Keratinocyte (primary cell): Measurements from ENCODE around the gene ERCC6L2. TPM values are rescaled to one million over a fixed set of nuclear protein-coding genes. Genes with fewer than 3 reads are reported as not detected.

Experiments
- DNase-seq: peaks from one replicate; pipeline ENCODE4 v3.0.0-alpha.2; 2011; ENCODE audit warnings: low read depth, missing footprints, low spot score
- FAIRE-seq: peaks from 2 replicates; lab custom pipeline; 2011; peaks lifted over from hg19 to GRCh38; lab: Jason Lieb, UNC
- H2AFZ ChIP-seq: 2 replicates; pipeline ENCODE4 v1.6.0; 2012; ENCODE audit warnings: low read length, control low read depth, inconsistent platforms; ENCODE audit not compliant: control insufficient read depth
- H3K27ac ChIP-seq: 2 replicates; pipeline ENCODE4 v1.5.1; 2011; ENCODE audit warnings: low read length; ENCODE audit not compliant: control insufficient read depth, insufficient read depth
- H3K27me3 ChIP-seq: 3 replicates; pipeline ENCODE4 v1.6.0; 2011; ENCODE audit warnings: low read length; ENCODE audit not compliant: control insufficient read depth, insufficient read depth; ENCODE audit errors: extremely low read depth
- H3K36me3 ChIP-seq, 2 experiments: 2 replicates in 1 of 2; 3 replicates in 1 of 2; pipeline ENCODE4 v1.5.1; 2011; ENCODE audit warnings: low read length in 2 of 2, mild to moderate bottlenecking in 1 of 2; ENCODE audit not compliant: control insufficient read depth in 2 of 2, insufficient read depth in 2 of 2; ENCODE audit errors: extremely low read depth in 1 of 2
- H3K4me1 ChIP-seq: 3 replicates; pipeline ENCODE4 v1.5.1; 2011; ENCODE audit warnings: low read length; ENCODE audit not compliant: control insufficient read depth, insufficient read depth; ENCODE audit errors: extremely low read depth
- H3K4me2 ChIP-seq: 3 replicates; pipeline ENCODE4 v1.6.0; 2011; ENCODE audit warnings: low read depth, low read length; ENCODE audit not compliant: control insufficient read depth, insufficient read depth; ENCODE audit errors: extremely low read depth
- H3K4me3 ChIP-seq, 3 experiments: fragments of 200-600 bp in 1 of 3; sonication (generic) in 1 of 3; 2 replicates in 2 of 3; 3 replicates in 1 of 3; pipeline ENCODE4 v1.5.1; 2011 to 2016; ENCODE audit warnings: low read length in 3 of 3, mild to moderate bottlenecking in 3 of 3, control low read depth in 2 of 3, inconsistent platforms in 1 of 3, low read depth in 1 of 3, mixed read lengths in 1 of 3, mixed run types in 1 of 3, moderate library complexity in 1 of 3; ENCODE audit not compliant: control insufficient read depth in 2 of 3, insufficient read depth in 2 of 3; ENCODE audit errors: extremely low read depth in 1 of 3
- H3K79me2 ChIP-seq: 2 replicates; pipeline ENCODE4 v1.6.0; 2012; ENCODE audit warnings: low read length; ENCODE audit not compliant: control insufficient read depth, insufficient read depth
- H3K9ac ChIP-seq: 3 replicates; pipeline ENCODE4 v1.6.0; 2011; ENCODE audit warnings: low read length; ENCODE audit not compliant: control insufficient read depth, insufficient read depth; ENCODE audit errors: extremely low read depth
- H3K9me1 ChIP-seq: 3 replicates; pipeline ENCODE4 v1.6.0; 2011; ENCODE audit warnings: low read length; ENCODE audit not compliant: control insufficient read depth, insufficient read depth; ENCODE audit errors: extremely low read depth
- H3K9me3 ChIP-seq: 2 replicates; pipeline ENCODE4 v1.5.1; 2012; ENCODE audit warnings: low read depth, low read length; ENCODE audit not compliant: control insufficient read depth
- H4K20me1 ChIP-seq: 3 replicates; pipeline ENCODE4 v1.6.0; 2011; ENCODE audit warnings: low read length; ENCODE audit not compliant: control insufficient read depth, insufficient read depth; ENCODE audit errors: extremely low read depth
- CTCF ChIP-seq, 3 experiments: IDR thresholded peaks in 1 of 3; conservative IDR thresholded peaks in 1 of 3; optimal IDR thresholded peaks in 1 of 3; 2 replicates in 2 of 3; 3 replicates in 1 of 3; pipeline versions ENCODE3 to v1.5.1; 2011; ENCODE audit warnings: low read length in 3 of 3, mild to moderate bottlenecking in 3 of 3, moderate library complexity in 2 of 3, control low read depth in 1 of 3, inconsistent platforms in 1 of 3; ENCODE audit not compliant: insufficient read depth in 2 of 3; ENCODE audit errors: extremely low read depth in 1 of 3
- EZH2 ChIP-seq: IDR thresholded peaks from one replicate; pipeline ENCODE4 v1.6.1; 2012; ENCODE audit warnings: inconsistent platforms, mild to moderate bottlenecking, low read length, moderate library complexity
- dilution Hi-C: fragments of 300-500 bp; cut with MboI; formaldehyde crosslinking; loops from one replicate; pipeline ENCODE4 v1.7.0; 2020; ENCODE audit warnings: low sequenced_read_pairs; ENCODE audit not compliant: extremely low pct_ligation_motif_present
- polyA plus RNA-seq, 5 experiments: library from polyadenylated mRNA; depleted of rRNA in 3 of 5; stranded (reverse) in 3 of 5; stranded (forward) in 1 of 5; unstranded in 1 of 5; fragments of >200 nt; gene quantifications; 1 replicate in 1 of 5; 2 replicates in 3 of 5; 3 replicates in 1 of 5; pipeline versions ENCODE4 v1.2.1 to v1.2.3, GENCODE V29; 2011 to 2012; ENCODE audit warnings: missing spikeins in 2 of 5, low read depth in 1 of 5, low replicate concordance in 1 of 5

The ERCC6L2 gene
- polyA plus RNA-seq, 1 donor (not counting 4 experiments of a cell fraction or from before 2014, with no cell fraction given), result 15.4 TPM

GRCh38 chr9:95870352-95870751, 5.1 kb upstream of the ERCC6L2 start:
- Histone ChIP-seq H3K9me1 (no peaks in the 10 kb centered on the region), H3K4me1 (peaks cover 8% of the 10 kb centered on the region), H2AFZ (no peak overlapping the region), H3K27ac (no peak overlapping the region), H3K9me3 (no peaks in the 10 kb centered on the region), H3K36me3 (no peaks in the 10 kb centered on the region), H3K9ac (no peak overlapping the region), H3K79me2 (peaks cover 9% of the 10 kb centered on the region), H4K20me1 (no peaks in the 10 kb centered on the region), H3K4me2 (no peak overlapping the region), H3K4me3 (no peak overlapping the region), H3K27me3 (no peaks in the 10 kb centered on the region)
- dilution Hi-C loops, result no loop called here
- FAIRE-seq (no peak), DNase-seq (no peak)
- TF ChIP-seq CTCF (optimal IDR thresholded peaks at IDR 0.05 in 1 of 3, IDR thresholded peaks at IDR 0.05 in 1 of 3, conservative IDR thresholded peaks at IDR 0.05 in 1 of 3; ENCODE audit: extremely low read depth in 1 of 3, insufficient read depth in 2 of 3, low read length in 3 of 3) (no peak), EZH2 (no peak)

GRCh38 chr9:95870906-95871305, 4.6 kb upstream of the ERCC6L2 start:
- Histone ChIP-seq H3K27ac (no peak overlapping the region), H3K9me3 (no peaks in the 10 kb centered on the region), H4K20me1 (no peaks in the 10 kb centered on the region), H2AFZ (no peak overlapping the region), H3K4me3 (no peak overlapping the region), H3K4me2 (no peak overlapping the region), H3K9me1 (no peaks in the 10 kb centered on the region), H3K36me3 (no peaks in the 10 kb centered on the region), H3K9ac (no peak overlapping the region), H3K4me1 (peaks cover 8% of the 10 kb centered on the region), H3K27me3 (no peaks in the 10 kb centered on the region), H3K79me2 (peaks cover 9% of the 10 kb centered on the region)
- DNase-seq (no peak), FAIRE-seq (no peak)
- dilution Hi-C loops, result no loop called here
- TF ChIP-seq EZH2 (no peak), CTCF (optimal IDR thresholded peaks at IDR 0.05 in 1 of 3, IDR thresholded peaks at IDR 0.05 in 1 of 3, conservative IDR thresholded peaks at IDR 0.05 in 1 of 3; ENCODE audit: extremely low read depth in 1 of 3, insufficient read depth in 2 of 3, low read length in 3 of 3) (no peak)
